Skeletal muscle tissue (tissue), 5 donors: ENCODE data around the gene PPP5C. TPM values are rescaled to one million over a fixed set of nuclear protein-coding genes. Genes with fewer than 3 reads are reported as not detected.
"Not testable (repeated sequence)": the region's sequence is repeated elsewhere in the genome, so short reads cannot be mapped to it uniquely, and the experiment has no call there.

Source experiments
- H3K27ac ChIP-seq: one replicate; pipeline ENCODE4 v1.7.0; 2013; ENCODE audit warnings: mild to moderate bottlenecking, low read depth, low read length, inconsistent platforms
- H3K27me3 ChIP-seq, 3 donors: one replicate each; pipeline ENCODE4 v1.7.0; 2013; ENCODE audit warnings: low read length in 3 of 3; ENCODE audit not compliant: control insufficient read depth in 3 of 3, insufficient read depth in 3 of 3
- H3K36me3 ChIP-seq, 3 donors: one replicate each; pipeline ENCODE4 v1.7.0; 2013; ENCODE audit warnings: low read length in 3 of 3; ENCODE audit not compliant: control insufficient read depth in 3 of 3, insufficient read depth in 3 of 3
- H3K4me1 ChIP-seq, 3 donors: one replicate each; pipeline ENCODE4 v1.7.0; 2013; ENCODE audit warnings: low read length in 3 of 3, mild to moderate bottlenecking in 3 of 3; ENCODE audit not compliant: control insufficient read depth in 3 of 3, insufficient read depth in 3 of 3
- H3K4me3 ChIP-seq, 3 donors: one replicate each; pipeline ENCODE4 v1.7.0; 2013; ENCODE audit warnings: low read length in 3 of 3
- H3K9ac ChIP-seq, 3 donors: one replicate each; pipeline ENCODE4 v1.7.0; 2013; ENCODE audit warnings: low read length in 3 of 3, mild to moderate bottlenecking in 3 of 3, moderate library complexity in 2 of 3, low read depth in 1 of 3
- H3K9me3 ChIP-seq, 3 donors: one replicate each; pipeline ENCODE4 v1.7.0; 2013; ENCODE audit warnings: low read length in 3 of 3; ENCODE audit not compliant: control insufficient read depth in 3 of 3
- small RNA-seq: library from RNA; depleted of rRNA; stranded (forward); fragments of <200 nt; gene quantifications from one replicate; pipeline ENCODE3, GENCODE V24; 2014
- total RNA-seq: library from RNA; depleted of rRNA; stranded (reverse); fragments of >200 nt; gene quantifications from one replicate; pipeline ENCODE4 v1.2.3, GENCODE V29; 2014
- donor health status: Osteomylitis.

Gene PPP5C
- total RNA-seq, 1 donor from 2014 or later, result 44.4 TPM

DNA sequence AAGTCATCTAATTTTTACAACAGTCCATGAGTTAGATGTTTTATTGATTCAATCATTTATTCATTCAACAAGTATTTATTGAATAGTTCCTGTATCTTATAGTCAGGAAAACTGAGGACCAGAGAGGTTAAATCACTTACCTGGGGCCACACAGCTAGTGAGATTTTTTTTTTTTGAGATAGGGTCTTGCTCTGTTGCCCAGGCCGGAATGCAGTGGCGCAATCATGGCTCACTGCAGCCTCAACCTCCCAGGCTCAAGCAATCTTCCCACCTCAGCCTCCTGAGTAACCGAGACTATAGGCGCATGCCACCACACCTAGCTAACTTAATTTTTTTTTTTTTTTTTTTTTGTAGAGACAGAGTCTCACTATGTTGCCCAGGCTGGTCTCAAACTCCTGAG lies 88.8 kb downstream of the PPP5C start:
- peaks cover 6 to 10% (median 9%) of the 10 kb centered on the region in 3 donors for H3K27me3 ChIP-seq
- H3K9ac ChIP-seq, H3K27ac ChIP-seq, H3K4me3 ChIP-seq, H3K9me3 ChIP-seq, H3K36me3 ChIP-seq, H3K4me1 ChIP-seq: not testable (repeated sequence)

Small RNAs within 50 kb of the gene (small RNA-seq; reads per million reads assigned to genes)
- not detected for gene RNU6-924P

Other genes with a start within 250 kb of the PPP5C start
- gene IGFL3, start 222.4 kb upstream of the PPP5C start, total RNA-seq, result not detected
- gene IGFL2, start 198.8 kb upstream of the PPP5C start, total RNA-seq, result not detected
- gene IGFL1, start 117.3 kb upstream of the PPP5C start, total RNA-seq, result not detected
- 79.3 TPM for gene HIF3A, start 50.0 kb upstream of the PPP5C start, total RNA-seq
- 67.8 TPM for gene CCDC8, start 66.5 kb downstream of the PPP5C start, total RNA-seq
- gene PNMA8C, start 81.8 kb downstream of the PPP5C start, total RNA-seq, result 0.52 TPM
- gene PNMA8A, start 124.5 kb downstream of the PPP5C start, total RNA-seq, result 21.4 TPM
- 3.7 TPM for gene PNMA8B, start 148.8 kb downstream of the PPP5C start, total RNA-seq